Activated effector memory CD4-positive, alpha-beta T cell treated with anti-CD3 and anti-CD28 coated beads, Interleukin-2, amount 50 U/mL, for 16 hours (primary cell): Measurements from ENCODE around the gene SH3D19.

Experiments
- DNase-seq: peaks from one replicate; pipeline ENCODE4 v3.0.0-alpha.2; 2020

SH3D19 gene

DNA sequence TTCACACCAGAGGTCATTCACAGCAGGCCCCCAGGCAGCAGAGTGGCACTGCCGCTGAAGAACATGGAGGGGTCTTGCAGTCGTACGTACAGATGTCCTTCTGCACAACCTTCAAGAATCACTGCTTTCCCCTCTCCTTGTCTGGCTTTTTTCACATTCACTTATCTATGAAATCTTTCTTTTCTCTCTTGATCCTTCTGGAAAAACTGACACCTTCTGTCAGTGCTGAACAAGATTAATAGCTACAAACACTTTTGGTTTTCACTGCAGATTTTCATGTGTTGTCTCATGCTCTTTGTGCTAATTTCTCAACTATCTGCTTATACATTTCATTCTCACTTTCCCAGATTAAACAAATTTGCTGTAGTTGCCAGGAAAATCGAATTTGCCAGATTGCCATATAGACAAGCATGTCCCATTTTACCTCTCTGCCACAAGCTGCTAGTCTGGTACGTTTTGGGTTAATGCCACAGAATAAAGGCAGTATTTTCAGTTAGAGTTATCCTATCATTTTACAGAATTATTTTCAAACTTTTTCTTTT is 142.9 kb downstream of the SH3D19 start:
- DNase-seq, result no peak

DNA sequence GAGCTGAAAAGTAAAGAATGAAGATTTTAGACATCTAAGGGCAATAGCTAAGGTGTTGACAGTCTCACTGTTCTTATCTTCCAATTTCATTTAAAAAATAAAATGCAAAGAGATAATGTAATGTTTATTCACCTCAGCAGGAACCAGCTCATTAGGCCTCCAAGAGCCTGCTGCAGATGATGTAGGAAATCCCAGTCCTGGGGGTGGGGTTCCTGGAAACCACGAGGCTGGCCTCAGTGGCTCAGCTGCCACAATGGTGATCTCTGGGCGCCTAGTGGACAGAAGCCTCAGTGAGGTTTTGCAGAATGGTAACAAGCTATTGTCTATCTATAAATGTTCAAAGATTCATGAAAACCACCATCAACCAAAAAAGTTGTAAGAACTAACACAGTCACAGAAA is 148.7 kb downstream of the SH3D19 start:
- DNase-seq, result no peak

DNA sequence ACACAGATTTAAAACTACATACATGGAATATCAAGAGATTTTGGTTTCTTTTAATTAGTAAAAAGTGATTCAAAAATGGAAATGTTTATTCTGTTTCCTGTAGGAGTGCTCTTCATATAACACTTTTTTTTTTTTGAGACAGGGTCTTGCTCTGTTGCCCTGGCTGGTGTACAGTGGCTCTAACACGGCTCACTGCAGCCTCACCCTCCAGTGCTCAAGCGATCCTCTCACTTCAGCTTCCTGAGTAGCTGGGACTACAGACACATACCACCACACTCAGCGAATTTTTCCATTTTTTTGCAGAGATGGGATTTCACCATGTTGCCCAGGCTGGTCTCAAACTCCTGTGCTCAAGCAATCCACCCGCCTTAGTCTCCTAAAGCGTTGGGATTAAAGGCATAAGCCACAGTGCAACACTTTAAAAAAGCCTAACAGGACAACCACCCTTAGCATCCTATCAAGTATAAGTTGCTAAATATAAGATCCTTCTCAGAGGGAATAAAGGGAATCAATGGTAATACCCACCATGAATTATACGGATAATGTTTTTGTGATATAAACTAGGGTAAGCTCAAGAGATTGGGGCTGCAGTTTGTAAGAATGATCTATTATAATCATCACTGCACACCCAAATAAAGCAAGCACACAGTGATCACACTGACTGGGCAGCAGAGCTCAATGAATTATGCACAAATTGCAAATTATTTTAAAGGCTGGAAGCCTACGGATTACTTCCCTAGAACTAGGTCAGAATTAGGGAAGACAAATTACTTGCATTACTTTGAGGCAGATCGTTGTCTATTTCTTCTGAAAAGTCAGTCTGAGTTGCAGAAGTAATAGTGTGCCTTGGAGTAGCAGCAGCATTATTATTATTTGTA is 149.4 kb downstream of the SH3D19 start:
- no peak for DNase-seq

DNA sequence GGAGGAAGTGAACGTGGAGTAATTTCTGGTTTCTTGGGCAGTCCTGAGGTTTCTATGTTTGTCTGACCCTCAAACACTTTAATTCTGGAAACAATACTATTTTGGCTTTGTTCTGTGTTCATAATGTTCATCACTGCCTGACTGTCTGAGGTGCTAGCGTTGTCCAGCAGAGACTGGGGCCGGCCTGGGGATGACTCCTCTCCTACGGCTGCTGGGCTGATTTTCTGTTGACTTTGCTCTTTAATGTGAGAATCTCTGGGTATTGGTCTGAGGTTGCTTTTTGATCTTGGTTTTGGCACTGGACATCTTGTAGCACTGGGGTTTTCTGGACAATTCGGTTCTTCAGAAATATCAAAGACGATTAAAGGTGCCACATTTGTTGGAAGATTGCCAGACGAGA is 150.2 kb downstream of the SH3D19 start:
- no peak for DNase-seq

DNA sequence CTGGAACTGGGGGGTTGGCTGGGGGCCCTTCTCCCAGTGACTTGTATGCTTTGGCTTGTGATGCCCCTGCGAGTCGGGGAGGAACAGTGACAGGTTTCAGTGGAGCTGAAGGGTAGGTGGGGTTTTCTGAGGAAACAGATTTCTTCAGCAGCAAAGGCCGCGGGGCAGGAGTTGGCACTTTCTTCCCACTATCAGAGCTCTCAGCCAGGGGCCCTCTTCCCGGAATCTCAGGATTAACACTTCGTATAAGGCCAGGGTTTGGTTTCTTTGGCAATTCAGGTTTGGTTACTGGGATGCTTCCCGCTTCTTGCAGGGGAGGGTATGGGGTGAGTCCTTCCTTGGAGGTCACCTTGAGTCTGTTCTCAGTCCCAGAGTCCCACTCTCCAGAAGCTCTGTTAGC is 150.6 kb downstream of the SH3D19 start:
- DNase-seq, result no peak

DNA sequence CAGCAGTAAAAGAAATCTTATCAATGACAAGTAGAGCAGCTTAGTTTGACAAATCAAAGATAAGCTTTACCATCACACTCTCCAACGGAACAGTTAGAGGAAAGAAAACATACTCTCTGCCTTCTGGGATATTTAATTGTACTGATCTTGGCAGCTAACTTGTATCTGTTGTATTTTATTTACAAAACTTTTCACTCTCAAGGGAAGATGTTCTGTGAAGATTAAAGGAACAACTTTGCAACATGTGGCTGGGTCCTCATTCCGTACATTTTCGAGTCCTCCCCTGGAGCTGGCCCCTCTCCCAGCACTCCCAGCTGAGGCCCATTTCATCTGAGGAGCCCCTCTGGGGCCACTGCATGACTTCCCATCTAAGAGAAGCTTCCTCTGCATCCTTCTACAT is 151.5 kb downstream of the SH3D19 start:
- DNase-seq, result no peak

DNA sequence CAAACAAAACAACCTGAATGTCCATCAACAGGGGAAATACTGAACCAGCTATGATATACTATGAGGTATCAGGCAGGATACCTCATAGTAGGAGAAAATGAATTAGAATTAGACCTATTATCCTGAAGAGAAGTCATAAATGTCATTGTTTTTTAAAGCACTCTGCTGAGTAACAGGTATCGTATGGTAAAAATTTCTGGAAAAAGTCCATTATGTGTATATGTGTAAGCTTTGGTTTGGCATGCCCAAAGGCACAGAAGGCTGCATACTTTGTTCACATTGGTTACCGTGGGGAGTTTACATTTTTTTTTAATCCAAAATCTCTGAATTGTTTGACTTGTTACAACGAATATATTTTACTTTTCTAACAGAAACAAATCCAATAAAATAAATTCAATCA is 155.5 kb downstream of the SH3D19 start:
- DNase-seq, result no peak

DNA sequence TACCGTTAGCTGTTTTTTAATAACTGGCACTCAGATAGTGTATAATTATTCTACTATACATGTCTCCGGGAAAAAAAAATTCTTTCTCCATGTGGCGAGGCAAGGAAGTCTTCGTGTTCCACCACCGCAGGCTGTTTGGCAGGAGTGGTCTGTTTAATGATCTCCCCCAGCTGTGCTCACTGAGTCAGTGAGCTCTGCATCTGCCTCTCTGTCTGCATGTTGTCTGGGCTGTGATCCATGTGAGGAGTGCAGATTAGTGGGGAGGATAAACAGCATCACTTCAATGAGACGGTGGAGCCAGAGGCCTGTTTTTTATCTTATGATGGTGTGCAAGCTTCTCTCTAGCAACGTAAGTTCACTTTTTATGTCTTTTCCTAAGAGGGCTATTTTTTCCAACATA is 156.2 kb downstream of the SH3D19 start:
- no peak for DNase-seq

DNA sequence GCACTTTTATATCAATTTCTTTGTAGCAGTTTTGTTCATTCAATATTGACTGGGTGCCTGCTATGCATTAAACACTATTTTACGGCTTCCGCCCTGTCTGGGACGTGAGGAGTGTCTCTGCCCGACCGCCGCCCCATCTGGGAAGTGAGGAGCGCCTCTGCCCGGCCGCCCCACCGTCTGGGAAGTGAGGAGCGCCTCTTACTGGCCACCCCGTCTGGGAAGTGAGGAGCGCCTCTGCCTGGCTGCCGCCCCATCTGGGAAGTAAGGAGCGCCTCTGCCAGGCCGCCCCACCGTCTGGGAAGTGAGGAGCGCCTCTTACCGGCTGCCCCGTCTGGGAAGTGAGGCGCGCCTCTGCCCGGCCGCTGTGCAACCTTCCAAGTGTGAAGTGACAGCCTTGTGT is 157.8 kb downstream of the SH3D19 start:
- no peak for DNase-seq

DNA sequence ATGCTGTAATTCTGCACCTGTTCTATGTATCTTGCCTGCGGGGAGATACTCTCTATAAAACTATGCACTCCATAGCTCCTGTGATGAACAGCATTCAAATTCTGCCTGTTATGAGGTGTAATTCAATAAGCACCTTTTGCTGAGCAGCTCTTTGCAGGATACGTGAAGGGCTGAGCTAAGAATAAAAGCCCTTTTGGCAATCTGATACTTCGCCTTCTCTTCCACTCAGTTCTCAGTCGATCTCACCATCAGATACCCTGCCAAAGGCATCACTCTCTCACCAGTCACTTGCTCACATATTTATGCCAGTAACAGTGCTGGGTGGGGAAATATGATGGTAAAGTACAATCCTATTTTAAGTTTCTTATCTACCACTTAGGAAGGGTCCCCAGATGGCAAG is 158.8 kb downstream of the SH3D19 start:
- no peak for DNase-seq

DNA sequence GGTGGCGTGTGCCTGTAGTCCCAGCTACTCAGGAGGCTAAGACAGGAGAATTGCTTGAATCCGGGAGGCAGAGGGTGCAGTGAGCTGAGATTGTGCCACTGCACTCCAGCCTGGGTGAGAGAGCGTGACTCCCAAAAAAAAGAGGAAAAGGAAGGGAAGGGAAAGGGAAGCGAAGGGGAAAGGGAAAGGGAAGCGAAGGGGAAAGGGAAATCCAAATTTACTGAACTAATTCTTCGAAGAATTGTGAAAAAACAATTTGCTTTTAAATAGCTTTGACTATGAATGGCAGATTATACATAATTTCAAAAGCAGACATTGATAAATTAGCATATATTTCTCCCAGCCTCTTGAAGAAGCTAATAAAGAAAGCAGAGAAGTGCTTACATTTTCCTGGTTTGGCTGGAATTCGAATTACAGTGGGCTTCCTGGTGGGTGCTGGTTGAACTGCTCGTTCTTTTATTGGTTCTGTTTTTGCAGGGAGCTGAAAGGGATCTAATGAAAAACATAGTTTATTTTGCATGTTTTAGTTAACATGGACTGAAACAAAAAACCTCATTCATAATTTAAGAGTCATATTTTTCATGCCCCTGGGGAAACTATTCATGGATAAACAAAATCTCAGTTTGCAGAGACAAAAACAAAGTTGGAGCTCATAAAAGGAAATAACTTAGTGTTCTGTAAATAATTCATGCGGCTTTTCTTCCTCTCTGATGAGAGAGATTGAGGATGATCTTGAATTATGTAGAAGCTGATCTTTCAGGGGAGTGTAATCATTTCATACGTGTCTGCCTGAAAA is 160.0 kb downstream of the SH3D19 start:
- no peak for DNase-seq

DNA sequence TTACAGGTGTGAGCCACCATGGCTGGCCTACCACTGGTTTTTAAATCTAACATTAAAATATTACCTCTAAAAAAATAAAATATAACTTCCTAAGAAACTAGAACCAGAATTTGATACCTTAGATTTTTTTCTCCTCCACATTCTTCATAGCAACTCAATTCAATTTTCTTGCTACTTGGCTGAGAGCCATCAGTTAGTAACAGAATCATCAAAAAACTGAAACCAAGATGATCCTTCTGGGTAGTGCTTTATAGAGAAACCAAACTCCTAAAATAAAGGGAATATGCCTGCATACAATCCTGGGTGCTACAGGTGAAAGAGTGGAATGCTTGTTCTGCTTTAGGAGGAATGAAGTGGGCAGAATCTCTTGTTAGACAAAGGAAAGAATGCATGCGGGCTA is 161.6 kb downstream of the SH3D19 start:
- DNase-seq, result no peak

DNA sequence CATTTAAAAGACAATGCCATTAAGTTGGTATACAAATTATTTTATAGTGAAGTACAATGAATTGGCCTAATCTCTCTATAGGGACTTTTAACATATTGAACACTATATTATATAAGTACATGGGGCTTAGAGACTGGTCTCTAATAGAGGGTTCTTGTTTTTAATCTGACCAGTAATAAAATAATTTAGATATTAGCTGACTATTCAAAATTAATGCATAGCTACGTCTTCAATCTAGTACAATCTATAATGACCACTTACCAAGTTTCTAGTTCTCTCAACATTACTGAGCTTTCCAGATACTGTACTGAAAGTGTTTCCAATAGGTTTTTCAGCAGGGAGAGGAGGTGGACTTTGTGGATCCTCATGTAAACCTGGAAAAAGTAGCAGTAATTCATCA is 166.4 kb downstream of the SH3D19 start:
- no peak for DNase-seq

DNA sequence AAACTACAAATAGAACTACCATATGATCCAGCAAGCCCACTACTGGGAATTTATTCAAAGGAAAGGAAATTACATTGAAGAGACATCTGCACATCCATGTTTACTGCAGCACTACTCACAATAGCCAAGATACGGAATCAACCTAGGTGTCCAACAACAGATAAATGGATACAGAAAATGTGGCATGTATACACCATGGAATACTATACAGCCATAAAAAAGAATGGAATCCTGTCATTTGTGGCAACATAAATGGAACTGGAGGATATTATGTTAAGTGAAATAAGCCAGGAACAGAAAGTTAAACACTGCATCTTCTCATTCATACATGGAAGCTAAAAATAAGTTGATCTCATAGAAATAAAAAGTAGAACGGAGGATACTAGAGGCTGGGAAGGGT is 167.9 kb downstream of the SH3D19 start:
- no peak for DNase-seq

DNA sequence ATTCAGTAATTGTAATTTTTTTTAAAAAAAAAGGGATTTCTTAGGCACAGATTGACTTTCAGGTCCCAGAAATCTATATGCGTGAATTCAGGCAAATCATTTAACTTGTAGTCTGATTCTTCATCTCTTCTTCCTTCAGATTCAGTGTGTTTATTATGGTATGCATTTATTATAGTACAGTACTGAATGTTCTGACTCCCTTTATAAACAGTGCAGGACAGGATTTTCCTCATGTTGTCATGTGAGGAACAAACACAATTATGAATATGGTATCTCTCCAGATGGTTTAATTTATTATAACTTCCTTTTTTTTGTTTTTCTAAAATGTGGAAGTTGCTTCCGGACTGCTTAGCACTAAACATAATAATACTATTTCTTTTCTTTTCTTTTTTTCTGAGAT is 171.8 kb downstream of the SH3D19 start:
- no peak for DNase-seq

DNA sequence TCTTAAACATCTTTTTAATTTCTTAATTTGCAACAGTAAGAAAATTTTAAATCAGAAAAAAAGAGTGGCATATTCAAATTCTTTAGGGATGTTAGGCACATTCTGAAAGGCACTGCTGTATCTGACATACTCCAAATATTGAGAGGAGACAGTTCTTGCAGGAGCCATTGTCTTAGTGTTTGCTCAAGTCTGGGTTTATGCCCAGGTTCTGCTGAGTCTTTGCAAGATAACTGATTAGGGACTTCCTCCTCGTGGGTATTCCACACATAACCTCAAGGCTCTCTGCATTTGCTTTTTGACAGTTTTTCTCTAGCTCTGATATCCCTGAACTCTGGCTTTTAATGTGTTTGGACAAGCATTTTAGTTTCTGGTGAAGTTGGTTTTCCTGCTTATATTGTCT is 173.4 kb downstream of the SH3D19 start:
- DNase-seq, result no peak

DNA sequence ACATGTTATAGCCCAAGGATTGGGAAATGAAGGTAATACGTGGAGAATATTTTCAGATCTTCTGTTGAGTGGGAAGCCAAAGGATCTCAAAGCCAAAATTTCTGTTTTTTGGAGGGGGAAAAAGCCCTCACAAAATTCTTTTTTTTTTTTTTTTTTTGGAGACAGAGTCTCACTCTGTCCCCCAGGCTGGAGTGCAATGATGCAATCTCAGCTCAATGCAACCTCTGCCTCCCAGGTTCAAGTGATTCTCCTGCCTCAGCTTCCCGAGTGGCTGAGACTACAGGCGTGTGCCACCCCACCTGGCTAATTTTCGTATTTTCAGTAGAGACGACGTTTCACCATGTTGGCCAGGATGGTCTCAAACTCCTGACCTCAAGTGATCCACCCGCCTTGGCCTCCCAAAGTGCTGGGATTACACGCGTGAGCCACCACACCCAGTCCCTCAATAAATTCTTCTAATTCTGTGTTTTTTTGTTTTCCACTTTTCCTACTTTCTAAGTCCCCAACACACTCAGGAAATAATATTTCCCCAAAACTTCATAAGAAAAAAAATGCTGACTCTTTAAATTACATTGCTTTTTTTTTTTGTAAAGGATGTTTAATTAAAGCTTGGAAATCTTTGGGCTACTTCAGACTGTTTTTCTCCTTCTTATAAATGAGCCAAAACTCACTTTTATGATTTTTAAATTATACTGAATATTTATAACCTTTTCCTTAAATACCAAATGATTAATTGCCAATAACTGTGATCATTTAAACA is 174.4 kb downstream of the SH3D19 start:
- no peak for DNase-seq

DNA sequence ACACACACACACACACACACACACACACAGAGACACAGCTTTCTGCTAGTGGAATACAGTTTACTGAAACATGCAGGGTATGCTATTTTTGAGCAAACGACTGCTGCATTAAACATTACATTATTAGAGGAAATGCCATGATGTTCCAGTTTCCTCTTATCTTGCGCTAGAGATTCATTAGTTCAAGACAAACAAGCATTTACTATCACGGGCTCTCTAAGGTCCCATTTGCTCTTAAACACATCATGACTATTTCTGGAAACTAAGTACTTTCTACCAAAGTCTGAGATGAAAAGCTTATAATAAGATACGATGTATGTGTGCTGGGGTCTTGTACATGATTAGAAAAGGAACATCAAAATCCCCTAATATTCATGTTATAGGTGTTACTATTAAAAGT is 177.1 kb downstream of the SH3D19 start:
- no peak for DNase-seq

DNA sequence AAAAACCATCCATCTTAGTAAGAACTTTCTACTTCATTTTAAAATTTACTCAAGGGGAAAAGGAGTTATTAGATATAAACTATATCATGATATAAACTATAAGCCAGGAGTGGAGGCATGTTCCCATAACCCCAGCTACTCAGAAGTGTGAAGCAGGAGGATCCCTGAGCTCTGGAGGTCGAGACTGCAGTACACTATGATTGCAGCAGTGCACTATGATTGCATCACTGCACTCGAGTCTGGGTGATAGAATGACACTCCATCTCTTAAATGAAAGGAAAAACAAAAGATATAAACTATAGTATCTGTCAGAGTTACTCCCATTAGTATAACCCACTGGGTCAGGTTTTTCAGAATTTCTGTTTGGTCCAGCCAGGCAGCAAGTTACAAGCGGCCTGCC is 178.4 kb downstream of the SH3D19 start:
- no peak for DNase-seq

DNA sequence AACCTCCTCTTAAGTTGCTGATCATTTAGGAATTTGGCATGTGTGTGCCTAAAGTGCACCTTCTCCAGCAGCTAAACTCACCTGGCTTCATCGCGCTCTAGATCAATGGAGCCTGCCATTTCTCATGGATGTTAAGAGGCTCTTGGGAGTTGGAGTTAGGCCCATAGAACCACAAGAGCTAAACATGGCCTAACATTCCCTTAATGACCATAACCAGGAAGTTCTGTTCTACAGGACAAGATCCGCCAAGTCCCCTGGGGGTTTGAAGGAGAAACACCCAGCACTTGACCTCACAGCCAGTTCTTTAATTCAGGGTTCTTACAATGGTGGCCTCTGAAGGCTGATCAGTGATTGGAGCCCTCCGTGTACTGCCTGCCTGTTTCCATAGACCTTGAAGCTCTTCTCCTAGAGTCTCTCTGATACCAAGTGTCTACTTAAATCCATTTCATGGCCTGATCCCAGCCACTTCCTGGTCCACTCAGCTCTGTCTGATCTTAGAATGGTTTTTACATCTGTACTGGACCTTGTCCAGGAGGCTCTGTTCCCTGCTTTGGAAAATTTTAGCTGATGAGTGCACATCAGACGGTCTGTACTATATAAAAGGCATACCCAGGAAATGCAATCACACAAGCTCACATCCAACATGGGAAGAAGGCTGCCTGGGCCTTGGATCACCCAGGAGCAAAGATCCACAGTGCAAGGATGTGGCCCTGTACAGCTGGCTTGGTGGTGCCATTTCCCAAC is 180.9 kb downstream of the SH3D19 start:
- no peak for DNase-seq

DNA sequence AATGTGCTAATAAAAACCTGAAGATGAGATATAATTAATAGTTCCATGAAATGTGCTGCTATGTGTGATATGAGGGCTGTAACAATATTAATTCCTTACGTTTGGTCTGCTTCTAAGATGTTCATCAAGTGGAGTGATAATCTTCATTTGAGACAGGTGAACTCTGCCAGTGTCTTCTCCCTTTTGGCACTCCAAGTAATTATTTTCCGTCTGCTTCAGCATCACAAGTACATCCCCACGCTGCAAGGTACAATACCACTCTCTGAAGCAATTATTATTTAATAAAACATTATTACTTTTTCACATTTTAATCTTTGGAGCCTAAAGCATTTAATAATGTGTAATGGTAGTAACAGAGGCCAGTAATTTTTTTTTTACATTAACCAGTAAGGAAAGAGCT is 181.6 kb downstream of the SH3D19 start:
- no peak for DNase-seq

DNA sequence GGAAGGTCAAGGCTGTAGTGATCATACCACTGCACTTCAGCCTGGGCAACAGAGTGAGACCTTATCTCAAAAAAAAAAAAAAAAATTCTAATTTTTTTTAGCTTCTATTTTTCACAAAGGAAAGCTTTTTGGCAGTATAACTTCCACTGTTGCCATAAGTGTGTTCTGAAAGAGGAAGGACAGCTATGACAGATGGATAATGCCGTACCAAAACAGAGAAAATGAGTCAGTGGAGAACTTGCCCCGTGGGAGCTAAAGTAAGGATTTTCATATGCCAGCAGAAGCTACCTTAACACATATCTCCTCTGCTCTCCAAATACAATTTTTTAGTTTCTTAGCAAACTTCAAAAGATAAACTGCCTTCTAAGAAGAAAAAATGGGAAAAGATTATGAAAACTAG is 182.2 kb downstream of the SH3D19 start:
- DNase-seq, result no peak

DNA sequence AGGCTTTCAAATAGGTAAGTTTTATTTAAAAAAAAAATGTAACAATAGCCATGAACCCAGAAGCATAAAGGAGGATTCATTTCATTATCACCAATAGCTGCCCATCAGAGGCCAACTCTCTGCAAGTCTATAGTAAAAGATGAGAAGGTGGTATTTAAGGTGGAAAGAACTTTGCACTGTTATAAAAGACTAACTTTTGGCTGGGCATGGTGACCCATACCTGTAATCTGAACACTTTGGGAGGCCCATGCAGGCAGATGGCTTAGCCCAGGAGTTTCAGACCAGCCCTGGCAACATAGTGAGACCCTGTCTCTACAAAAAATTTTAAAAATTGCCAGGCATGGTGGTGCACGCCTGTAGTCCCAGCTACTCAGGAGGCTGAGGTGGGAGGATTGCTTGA is 182.6 kb downstream of the SH3D19 start:
- no peak for DNase-seq
